K562 (cell line): Measurements from ENCODE around the gene COL24A1.

ENCODE experiments used
- ATF1 ChIP-seq, 2 experiments: fragments of 450-650 bp in 1 of 2; IDR thresholded peaks; 2 replicates each; pipeline ENCODE4 v1.6.1; 2016; ENCODE audit warnings: missing compliant biosample characterization in 1 of 2, missing genetic modification characterization in 1 of 2
- CTCF ChIP-seq, 3 experiments: IDR thresholded peaks in 2 of 3; conservative IDR thresholded peaks in 1 of 3; 2 replicates each; pipeline ENCODE4 v1.5.1; 2011 to 2012; ENCODE audit warnings: low read length in 3 of 3, mild to moderate bottlenecking in 3 of 3, control low read depth in 2 of 3, improper control_type of control experiment in 1 of 3, inconsistent platforms in 1 of 3, low read depth in 1 of 3, mixed read lengths in 1 of 3, moderate library complexity in 1 of 3; ENCODE audit not compliant: insufficient read depth in 2 of 3
- ERF ChIP-seq: fragments of 450-650 bp; formaldehyde crosslinking; IDR thresholded peaks from 2 replicates; pipeline ENCODE4 v1.4.0; 2020; ENCODE audit warnings: mild to moderate bottlenecking, mixed read lengths
- HNRNPL ChIP-seq: fragments of 200-400 bp; formaldehyde crosslinking; IDR thresholded peaks from 2 replicates; pipeline ENCODE4 v1.6.1; 2017; ENCODE audit warnings: low read depth, mild to moderate bottlenecking, low read length
- MEF2A ChIP-seq: IDR thresholded peaks from 2 replicates; pipeline ENCODE4 v1.6.1; 2011; ENCODE audit warnings: low read depth, mild to moderate bottlenecking, low read length, moderate library complexity; ENCODE audit not compliant: control insufficient read depth
- MYC ChIP-seq, 2 experiments: fragments of 250-450 bp in 1 of 2; sonication (Bioruptor Pico) in 1 of 2; IDR thresholded peaks; 2 replicates each; pipeline versions ENCODE4 v1.5.1 to v1.6.1; 2012 to 2021; ENCODE audit warnings: low read depth in 2 of 2, borderline replicate concordance in 1 of 2, improper control_type of control experiment in 1 of 2, low read length in 1 of 2, mild to moderate bottlenecking in 1 of 2, moderate library complexity in 1 of 2
- POLR2A ChIP-seq: fragments of 450-650 bp; conservative IDR thresholded peaks from 2 replicates; pipeline ENCODE4 v1.6.1; 2016
- POLR2AphosphoS5 ChIP-seq: IDR thresholded peaks from 2 replicates; pipeline ENCODE4 v1.6.1; 2011; ENCODE audit warnings: mild to moderate bottlenecking, low read depth, low read length, moderate library complexity; ENCODE audit not compliant: control insufficient read depth, insufficient read depth
- SAP30 ChIP-seq: fragments of 200-600 bp; sonication (generic); IDR thresholded peaks from 2 replicates; pipeline ENCODE4 v1.6.1; 2012; ENCODE audit warnings: borderline replicate concordance, low read depth, mild to moderate bottlenecking, moderate library complexity, low read length, control low read depth, inconsistent platforms; ENCODE audit not compliant: insufficient read depth, poor library complexity, severe bottlenecking
- TAF9B ChIP-seq: fragments of 450-650 bp; IDR thresholded peaks from 2 replicates; pipeline ENCODE4 v1.6.1; 2018; ENCODE audit warnings: mild to moderate bottlenecking; ENCODE audit not compliant: partially characterized antibody
- ZBTB26 ChIP-seq: fragments of 450-650 bp; formaldehyde crosslinking; IDR thresholded peaks from 2 replicates; pipeline ENCODE4 v1.4.0; 2022; ENCODE audit warnings: missing genetic modification characterization
- ZNF140 ChIP-seq: fragments of 250-450 bp; sonication (Bioruptor Pico); IDR thresholded peaks from 2 replicates; pipeline ENCODE4 v1.8.0; 2021; ENCODE audit warnings: moderate library complexity, mild to moderate bottlenecking, inconsistent platforms
- ZNF384 ChIP-seq: IDR thresholded peaks from 2 replicates; pipeline ENCODE4 v1.6.1; 2012; ENCODE audit warnings: low read depth, low read length, improper control_type of control experiment
- TF ChIP-seq, protein P1 (sequence below), 3 experiments: fragments of 200-800 bp in 1 of 3; fragments of 250-450 bp in 1 of 3; fragments of 450-650 bp in 1 of 3; sonication (Bioruptor Pico) in 1 of 3; sonication (Bioruptor generic) in 1 of 3; formaldehyde crosslinking in 1 of 3; IDR thresholded peaks; 2 replicates each; pipeline versions ENCODE4 v1.6.1 to v1.8.0; 2016 to 2022; ENCODE audit warnings: mild to moderate bottlenecking in 2 of 3, missing genetic modification characterization in 2 of 3, missing compliant biosample characterization in 1 of 3, moderate library complexity in 1 of 3

GRCh38 chr1:86062453-86062852, 94.1 kb downstream of the COL24A1 start:
- TF ChIP-seq ZBTB26 (CRISPR knock-in tag) (no peak), TAF9B (no peak), MYC (IDR thresholded peaks at IDR 0.05; ENCODE audit: low read depth, low read length) (no peak), MYC (CRISPR knock-in tag; IDR thresholded peaks at IDR 0.05; ENCODE audit: borderline replicate concordance, low read depth) (no peak), POLR2A (no peak), ZNF140 (CRISPR knock-in tag) (no peak), ATF1 (CRISPR knock-in tag; IDR thresholded peaks at IDR 0.05) (no peak), ATF1 (tag; IDR thresholded peaks at IDR 0.05) (no peak), ZNF384 (no peak), ERF (CRISPR knock-in tag) (no peak), POLR2AphosphoS5 (no peak), SAP30 (no peak), MEF2A (no peak), HNRNPL (no peak), CTCF (IDR thresholded peaks at IDR 0.05 in 2 of 3, conservative IDR thresholded peaks at IDR 0.05 in 1 of 3; ENCODE audit: insufficient read depth in 2 of 3, low read depth in 1 of 3, low read length in 3 of 3) (no peak)
- TF ChIP-seq, protein P1, sequence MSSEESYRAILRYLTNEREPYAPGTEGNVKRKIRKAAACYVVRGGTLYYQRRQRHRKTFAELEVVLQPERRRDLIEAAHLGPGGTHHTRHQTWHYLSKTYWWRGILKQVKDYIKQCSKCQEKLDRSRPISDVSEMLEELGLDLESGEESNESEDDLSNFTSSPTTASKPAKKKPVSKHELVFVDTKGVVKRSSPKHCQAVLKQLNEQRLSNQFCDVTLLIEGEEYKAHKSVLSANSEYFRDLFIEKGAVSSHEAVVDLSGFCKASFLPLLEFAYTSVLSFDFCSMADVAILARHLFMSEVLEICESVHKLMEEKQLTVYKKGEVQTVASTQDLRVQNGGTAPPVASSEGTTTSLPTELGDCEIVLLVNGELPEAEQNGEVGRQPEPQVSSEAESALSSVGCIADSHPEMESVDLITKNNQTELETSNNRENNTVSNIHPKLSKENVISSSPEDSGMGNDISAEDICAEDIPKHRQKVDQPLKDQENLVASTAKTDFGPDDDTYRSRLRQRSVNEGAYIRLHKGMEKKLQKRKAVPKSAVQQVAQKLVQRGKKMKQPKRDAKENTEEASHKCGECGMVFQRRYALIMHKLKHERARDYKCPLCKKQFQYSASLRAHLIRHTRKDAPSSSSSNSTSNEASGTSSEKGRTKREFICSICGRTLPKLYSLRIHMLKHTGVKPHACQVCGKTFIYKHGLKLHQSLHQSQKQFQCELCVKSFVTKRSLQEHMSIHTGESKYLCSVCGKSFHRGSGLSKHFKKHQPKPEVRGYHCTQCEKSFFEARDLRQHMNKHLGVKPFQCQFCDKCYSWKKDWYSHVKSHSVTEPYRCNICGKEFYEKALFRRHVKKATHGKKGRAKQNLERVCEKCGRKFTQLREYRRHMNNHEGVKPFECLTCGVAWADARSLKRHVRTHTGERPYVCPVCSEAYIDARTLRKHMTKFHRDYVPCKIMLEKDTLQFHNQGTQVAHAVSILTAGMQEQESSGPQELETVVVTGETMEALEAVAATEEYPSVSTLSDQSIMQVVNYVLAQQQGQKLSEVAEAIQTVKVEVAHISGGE (CRISPR knock-in tag; IDR thresholded peaks at IDR 0.05) = no peak
